ENCODE data around the gene PODXL. TPM values are rescaled to one million over a fixed set of nuclear protein-coding genes. Genes with fewer than 3 reads are reported as not detected.

Gene PODXL
- total RNA-seq, 1 donor from 2014 or later = 76.2 TPM

GRCh38 chr7:131501930-131502685, 54.3 kb downstream of the PODXL start:
- intact Hi-C loops (cut with DNase I) = no loop called here
- no peak for DNase-seq (ENCODE audit: low spot score)

- DNase-seq (ENCODE audit: low spot score) = no peak
- intact Hi-C loops (cut with DNase I) = no loop called here
Measured at GRCh38 chr7:131501422-131501821, 55.0 kb downstream of the PODXL start.

GRCh38 chr7:131500357-131500756, 56.1 kb downstream of the PODXL start:
- intact Hi-C loops (cut with DNase I) = no loop called here
- no peak for DNase-seq (ENCODE audit: low spot score)

GRCh38 chr7:131499801-131500200, 56.6 kb downstream of the PODXL start:
- intact Hi-C loops (cut with DNase I) = no loop called here
- DNase-seq (ENCODE audit: low spot score) = no peak

- no peak for DNase-seq (ENCODE audit: low spot score)
- intact Hi-C loops (cut with DNase I) = no loop called here
Measured at GRCh38 chr7:131498237-131498885, 58.1 kb downstream of the PODXL start.

GRCh38 chr7:131497454-131497853, 59.0 kb downstream of the PODXL start:
- DNase-seq (ENCODE audit: low spot score) = no peak
- intact Hi-C loops (cut with DNase I) = no loop called here

GRCh38 chr7:131495669-131496498, 60.5 kb downstream of the PODXL start:
- no peak for DNase-seq (ENCODE audit: low spot score)
- intact Hi-C loops (cut with DNase I) = no loop called here

- no peak for DNase-seq (ENCODE audit: low spot score)
- intact Hi-C loops (cut with DNase I) = no loop called here
Measured at GRCh38 chr7:131494182-131494581, 62.2 kb downstream of the PODXL start.

- no peak for DNase-seq (ENCODE audit: low spot score)
Measured at GRCh38 chr7:131493581-131493980, 62.8 kb downstream of the PODXL start.

GRCh38 chr7:131493081-131493480, 63.3 kb downstream of the PODXL start:
- intact Hi-C loops (cut with DNase I) = no loop called here
- no peak for DNase-seq (ENCODE audit: low spot score)

More at GRCh38 chr7:131493581-131493980, 62.8 kb downstream of the PODXL start:
- intact Hi-C loops (cut with DNase I) = no loop called here

GRCh38 chr7:131489881-131490280, 66.5 kb downstream of the PODXL start:
- DNase-seq (ENCODE audit: low spot score) = no peak
- intact Hi-C loops (cut with DNase I) = no loop called here

GRCh38 chr7:131489196-131489595, 67.2 kb downstream of the PODXL start:
- DNase-seq (ENCODE audit: low spot score) = no peak
- intact Hi-C loops (cut with DNase I) = no loop called here

- intact Hi-C loops (cut with DNase I) = no loop called here
- no peak for DNase-seq (ENCODE audit: low spot score)
Measured at GRCh38 chr7:131488361-131488760, 68.1 kb downstream of the PODXL start.

GRCh38 chr7:131487217-131487616, 69.2 kb downstream of the PODXL start:
- no peak for DNase-seq (ENCODE audit: low spot score)
- intact Hi-C loops (cut with DNase I) = no loop called here

GRCh38 chr7:131486346-131486745, 70.1 kb downstream of the PODXL start:
- intact Hi-C loops (cut with DNase I) = no loop called here
- no peak for DNase-seq (ENCODE audit: low spot score)

- intact Hi-C loops (cut with DNase I) = no loop called here
- no peak for DNase-seq (ENCODE audit: low spot score)
Measured at GRCh38 chr7:131483586-131483985, 72.8 kb downstream of the PODXL start.

- intact Hi-C loops (cut with DNase I) = no loop called here
- DNase-seq (ENCODE audit: low spot score) = no peak
Measured at GRCh38 chr7:131482800-131483199, 73.6 kb downstream of the PODXL start.

- intact Hi-C loops (cut with DNase I) = no loop called here
- DNase-seq (ENCODE audit: low spot score) = no peak
Measured at GRCh38 chr7:131480384-131481315, 75.8 kb downstream of the PODXL start.

- intact Hi-C loops (cut with DNase I) = no loop called here
- no peak for DNase-seq (ENCODE audit: low spot score)
Measured at GRCh38 chr7:131476740-131477139, 79.7 kb downstream of the PODXL start.
